Peyer's patch (tissue), 4 donors: ENCODE results near the gene UBXN11.

Experiments used
- POLR2A ChIP-seq, 2 donors: fragments of 450-650 bp; IDR thresholded peaks; one replicate each; pipeline ENCODE4 v1.5.1; 2017; ENCODE audit warnings: antibody characterized with exemption in 2 of 2, mild to moderate bottlenecking in 2 of 2, moderate library complexity in 2 of 2
- TF ChIP-seq, protein P1 (sequence below), 6 experiments: fragments of 450-650 bp in 4 of 6; fragments of 200-600 bp in 2 of 6; sonication (generic) in 1 of 6; IDR thresholded peaks; one replicate each; pipeline ENCODE4 v1.5.1; 2017 to 2019; ENCODE audit warnings: antibody characterized with exemption in 6 of 6, mild to moderate bottlenecking in 3 of 6, moderate library complexity in 1 of 6

DNA sequence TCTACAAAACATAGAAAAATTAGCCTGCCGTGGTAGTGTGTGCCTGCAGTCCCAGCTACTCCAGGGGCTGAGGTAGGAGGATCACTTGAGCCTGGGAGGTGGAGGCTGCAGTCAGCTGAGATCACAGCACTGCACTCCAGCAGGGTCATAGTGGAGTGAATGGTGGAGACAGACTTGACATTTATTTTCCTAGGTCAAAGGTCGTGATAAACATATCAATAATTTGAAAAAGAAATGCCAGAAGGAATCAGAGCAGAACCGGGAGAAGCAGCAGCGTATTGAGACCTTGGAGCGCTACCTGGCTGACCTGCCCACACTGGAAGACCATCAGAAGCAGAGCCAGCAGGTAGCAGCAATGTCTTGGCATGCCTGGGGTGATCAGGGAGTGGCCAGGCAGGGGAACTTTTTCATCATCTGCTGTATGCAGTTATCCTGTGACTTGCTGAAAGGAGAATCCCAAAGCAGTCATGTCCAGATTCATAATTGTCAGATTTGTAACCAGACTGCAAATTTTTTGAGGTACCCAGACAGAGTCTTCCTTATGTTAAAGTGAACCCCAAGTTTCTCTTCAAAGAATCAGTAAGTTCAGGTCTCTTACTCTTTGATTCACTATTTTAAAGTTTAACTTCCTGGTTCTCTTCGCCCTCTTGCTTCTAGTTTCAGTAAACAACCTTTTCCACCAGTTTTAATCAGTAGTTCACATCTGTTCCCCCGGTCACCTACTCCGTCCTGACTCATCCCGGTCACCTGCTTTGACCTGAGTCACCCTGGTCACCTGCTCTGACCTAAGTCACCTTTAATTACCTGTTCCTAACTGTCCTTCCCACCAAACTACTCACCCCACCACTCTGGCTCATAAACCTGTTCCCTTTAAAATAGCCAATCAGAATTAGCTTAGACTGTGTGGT, 37.9 kb downstream of the UBXN11 start:
- TF ChIP-seq, protein P1, sequence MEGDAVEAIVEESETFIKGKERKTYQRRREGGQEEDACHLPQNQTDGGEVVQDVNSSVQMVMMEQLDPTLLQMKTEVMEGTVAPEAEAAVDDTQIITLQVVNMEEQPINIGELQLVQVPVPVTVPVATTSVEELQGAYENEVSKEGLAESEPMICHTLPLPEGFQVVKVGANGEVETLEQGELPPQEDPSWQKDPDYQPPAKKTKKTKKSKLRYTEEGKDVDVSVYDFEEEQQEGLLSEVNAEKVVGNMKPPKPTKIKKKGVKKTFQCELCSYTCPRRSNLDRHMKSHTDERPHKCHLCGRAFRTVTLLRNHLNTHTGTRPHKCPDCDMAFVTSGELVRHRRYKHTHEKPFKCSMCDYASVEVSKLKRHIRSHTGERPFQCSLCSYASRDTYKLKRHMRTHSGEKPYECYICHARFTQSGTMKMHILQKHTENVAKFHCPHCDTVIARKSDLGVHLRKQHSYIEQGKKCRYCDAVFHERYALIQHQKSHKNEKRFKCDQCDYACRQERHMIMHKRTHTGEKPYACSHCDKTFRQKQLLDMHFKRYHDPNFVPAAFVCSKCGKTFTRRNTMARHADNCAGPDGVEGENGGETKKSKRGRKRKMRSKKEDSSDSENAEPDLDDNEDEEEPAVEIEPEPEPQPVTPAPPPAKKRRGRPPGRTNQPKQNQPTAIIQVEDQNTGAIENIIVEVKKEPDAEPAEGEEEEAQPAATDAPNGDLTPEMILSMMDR (IDR thresholded peaks at IDR 0.05): no peak
- no peak for TF ChIP-seq POLR2A (IDR thresholded peaks at IDR 0.05)
